ENCODE data around the gene GLDN.

The GLDN gene

GRCh38 chr15:51401872-51402517, 60.5 kb downstream of the GLDN start:
- TF ChIP-seq, protein P1, sequence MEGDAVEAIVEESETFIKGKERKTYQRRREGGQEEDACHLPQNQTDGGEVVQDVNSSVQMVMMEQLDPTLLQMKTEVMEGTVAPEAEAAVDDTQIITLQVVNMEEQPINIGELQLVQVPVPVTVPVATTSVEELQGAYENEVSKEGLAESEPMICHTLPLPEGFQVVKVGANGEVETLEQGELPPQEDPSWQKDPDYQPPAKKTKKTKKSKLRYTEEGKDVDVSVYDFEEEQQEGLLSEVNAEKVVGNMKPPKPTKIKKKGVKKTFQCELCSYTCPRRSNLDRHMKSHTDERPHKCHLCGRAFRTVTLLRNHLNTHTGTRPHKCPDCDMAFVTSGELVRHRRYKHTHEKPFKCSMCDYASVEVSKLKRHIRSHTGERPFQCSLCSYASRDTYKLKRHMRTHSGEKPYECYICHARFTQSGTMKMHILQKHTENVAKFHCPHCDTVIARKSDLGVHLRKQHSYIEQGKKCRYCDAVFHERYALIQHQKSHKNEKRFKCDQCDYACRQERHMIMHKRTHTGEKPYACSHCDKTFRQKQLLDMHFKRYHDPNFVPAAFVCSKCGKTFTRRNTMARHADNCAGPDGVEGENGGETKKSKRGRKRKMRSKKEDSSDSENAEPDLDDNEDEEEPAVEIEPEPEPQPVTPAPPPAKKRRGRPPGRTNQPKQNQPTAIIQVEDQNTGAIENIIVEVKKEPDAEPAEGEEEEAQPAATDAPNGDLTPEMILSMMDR (IDR thresholded peaks at IDR 0.05; ENCODE audit: low read depth, low read length), result peak; percentile 85
- Histone ChIP-seq H3K27me3 (ENCODE audit: insufficient read depth, low read depth, severe bottlenecking) (no peaks in the 10 kb centered on the region), H3K9me3 (ENCODE audit: severe bottlenecking) (no peaks in the 10 kb centered on the region), H3K36me3 (no peaks in the 10 kb centered on the region), H3K4me3 (ENCODE audit: low read depth, low read length) (no peak overlapping the region), H3K27ac (no peak overlapping the region)
- peak; percentile 64 for DNase-seq

- H3K27ac ChIP-seq, result no peak overlapping the region
- H3K27me3 ChIP-seq (ENCODE audit: insufficient read depth, low read depth, severe bottlenecking), result no peaks in the 10 kb centered on the region
- no peaks in the 10 kb centered on the region for H3K36me3 ChIP-seq
- DNase-seq, result no peak
- TF ChIP-seq, protein P1 (IDR thresholded peaks at IDR 0.05; ENCODE audit: low read depth, low read length), result peak; percentile 69
- no peak overlapping the region for H3K4me3 ChIP-seq (ENCODE audit: low read depth, low read length)
- H3K9me3 ChIP-seq (ENCODE audit: severe bottlenecking), result no peaks in the 10 kb centered on the region
Measured at GRCh38 chr15:51403072-51403878, 61.8 kb downstream of the GLDN start.

GRCh38 chr15:51403946-51404695, 62.7 kb downstream of the GLDN start:
- no peak overlapping the region for H3K4me3 ChIP-seq (ENCODE audit: low read depth, low read length)
- H3K27me3 ChIP-seq (ENCODE audit: insufficient read depth, low read depth, severe bottlenecking), result no peaks in the 10 kb centered on the region
- peaks cover 2% of the 10 kb centered on the region for H3K9me3 ChIP-seq (ENCODE audit: severe bottlenecking)
- TF ChIP-seq, protein P1 (IDR thresholded peaks at IDR 0.05; ENCODE audit: low read depth, low read length), result no peak
- no peaks in the 10 kb centered on the region for H3K36me3 ChIP-seq
- no peak overlapping the region for H3K27ac ChIP-seq
- DNase-seq, result no peak

- Histone ChIP-seq H3K27me3 (ENCODE audit: insufficient read depth, low read depth, severe bottlenecking) (no peaks in the 10 kb centered on the region), H3K27ac (no peak overlapping the region), H3K9me3 (ENCODE audit: severe bottlenecking) (peaks cover 2% of the 10 kb centered on the region), H3K36me3 (no peaks in the 10 kb centered on the region), H3K4me3 (ENCODE audit: low read depth, low read length) (no peak overlapping the region)
- TF ChIP-seq, protein P1 (IDR thresholded peaks at IDR 0.05; ENCODE audit: low read depth, low read length), result no peak
- no peak for DNase-seq
Measured at GRCh38 chr15:51405693-51406523, 64.5 kb downstream of the GLDN start.

GRCh38 chr15:51414256-51414860, 72.9 kb downstream of the GLDN start:
- Histone ChIP-seq H3K9me3 (ENCODE audit: severe bottlenecking) (no peaks in the 10 kb centered on the region), H3K36me3 (no peaks in the 10 kb centered on the region), H3K27me3 (ENCODE audit: insufficient read depth, low read depth, severe bottlenecking) (no peaks in the 10 kb centered on the region), H3K4me3 (ENCODE audit: low read depth, low read length) (no peak overlapping the region), H3K27ac (no peak overlapping the region)
- DNase-seq, result no peak
- TF ChIP-seq, protein P1 (IDR thresholded peaks at IDR 0.05; ENCODE audit: low read depth, low read length), result no peak

Data from WERI-Rb-1 (cell line).